WERI-Rb-1 (cell line): ENCODE data around the gene CEACAM19.
"Not testable (repeated sequence)": the region's sequence is repeated elsewhere in the genome, so short reads cannot be mapped to it uniquely, and the experiment has no call there.

Experiments
- DNase-seq: peaks from one replicate; pipeline ENCODE4 v3.0.0-alpha.2; 2020
- H3K27ac ChIP-seq: fragments of 250-450 bp; sonication (Bioruptor Pico); 2 replicates; pipeline ENCODE4 v1.5.1; 2020; ENCODE audit warnings: mild to moderate bottlenecking, moderate library complexity
- H3K27me3 ChIP-seq: fragments of 250-450 bp; sonication (Bioruptor Pico); 2 replicates; pipeline ENCODE4 v1.5.1; 2021; ENCODE audit warnings: mild to moderate bottlenecking, low read depth, moderate library complexity; ENCODE audit not compliant: insufficient read depth, severe bottlenecking
- H3K36me3 ChIP-seq: fragments of 250-450 bp; sonication (Bioruptor Pico); 2 replicates; pipeline ENCODE4 v1.5.1; 2020; ENCODE audit warnings: mild to moderate bottlenecking, moderate library complexity
- H3K4me3 ChIP-seq: 2 replicates; pipeline ENCODE4 v1.5.1; 2011; ENCODE audit warnings: low read depth, mild to moderate bottlenecking, control low read depth, low read length
- H3K9me3 ChIP-seq: fragments of 250-450 bp; sonication (Bioruptor Pico); 2 replicates; pipeline ENCODE4 v1.5.1; 2021; ENCODE audit warnings: mild to moderate bottlenecking, moderate library complexity; ENCODE audit not compliant: severe bottlenecking
- TF ChIP-seq, protein P1 (sequence below): IDR thresholded peaks from 2 replicates; pipeline ENCODE4 v1.5.1; 2011; ENCODE audit warnings: low read depth, mild to moderate bottlenecking, control low read depth, inconsistent platforms, low read length

The CEACAM19 gene

DNA sequence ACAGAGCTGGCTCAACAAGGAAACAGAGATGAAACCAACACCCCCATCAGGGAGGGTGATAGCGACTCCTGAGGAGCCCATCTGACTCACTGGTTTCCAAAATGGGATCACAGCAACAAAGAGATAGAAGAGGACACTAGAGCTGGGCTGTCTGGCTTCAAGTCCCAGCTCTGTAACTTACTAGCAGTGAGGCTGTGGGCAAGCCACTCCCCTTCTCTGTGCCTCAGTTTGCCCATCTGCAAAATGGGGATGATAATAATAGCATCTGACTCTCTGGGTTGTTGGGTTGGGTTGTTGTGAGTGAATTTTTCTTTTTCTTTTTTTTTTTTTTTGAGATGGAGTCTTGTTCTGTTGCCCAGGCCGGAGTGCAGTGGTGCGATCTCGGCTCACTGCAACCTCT lies 43.7 kb upstream of the CEACAM19 start:
- H3K27ac ChIP-seq = no peak overlapping the region
- no peaks in the 10 kb centered on the region for H3K36me3 ChIP-seq
- no peak overlapping the region for H3K4me3 ChIP-seq
- H3K27me3 ChIP-seq = no peaks in the 10 kb centered on the region
- H3K9me3 ChIP-seq = no peaks in the 10 kb centered on the region
- TF ChIP-seq, protein P1, sequence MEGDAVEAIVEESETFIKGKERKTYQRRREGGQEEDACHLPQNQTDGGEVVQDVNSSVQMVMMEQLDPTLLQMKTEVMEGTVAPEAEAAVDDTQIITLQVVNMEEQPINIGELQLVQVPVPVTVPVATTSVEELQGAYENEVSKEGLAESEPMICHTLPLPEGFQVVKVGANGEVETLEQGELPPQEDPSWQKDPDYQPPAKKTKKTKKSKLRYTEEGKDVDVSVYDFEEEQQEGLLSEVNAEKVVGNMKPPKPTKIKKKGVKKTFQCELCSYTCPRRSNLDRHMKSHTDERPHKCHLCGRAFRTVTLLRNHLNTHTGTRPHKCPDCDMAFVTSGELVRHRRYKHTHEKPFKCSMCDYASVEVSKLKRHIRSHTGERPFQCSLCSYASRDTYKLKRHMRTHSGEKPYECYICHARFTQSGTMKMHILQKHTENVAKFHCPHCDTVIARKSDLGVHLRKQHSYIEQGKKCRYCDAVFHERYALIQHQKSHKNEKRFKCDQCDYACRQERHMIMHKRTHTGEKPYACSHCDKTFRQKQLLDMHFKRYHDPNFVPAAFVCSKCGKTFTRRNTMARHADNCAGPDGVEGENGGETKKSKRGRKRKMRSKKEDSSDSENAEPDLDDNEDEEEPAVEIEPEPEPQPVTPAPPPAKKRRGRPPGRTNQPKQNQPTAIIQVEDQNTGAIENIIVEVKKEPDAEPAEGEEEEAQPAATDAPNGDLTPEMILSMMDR = no peak
- no peak for DNase-seq

DNA sequence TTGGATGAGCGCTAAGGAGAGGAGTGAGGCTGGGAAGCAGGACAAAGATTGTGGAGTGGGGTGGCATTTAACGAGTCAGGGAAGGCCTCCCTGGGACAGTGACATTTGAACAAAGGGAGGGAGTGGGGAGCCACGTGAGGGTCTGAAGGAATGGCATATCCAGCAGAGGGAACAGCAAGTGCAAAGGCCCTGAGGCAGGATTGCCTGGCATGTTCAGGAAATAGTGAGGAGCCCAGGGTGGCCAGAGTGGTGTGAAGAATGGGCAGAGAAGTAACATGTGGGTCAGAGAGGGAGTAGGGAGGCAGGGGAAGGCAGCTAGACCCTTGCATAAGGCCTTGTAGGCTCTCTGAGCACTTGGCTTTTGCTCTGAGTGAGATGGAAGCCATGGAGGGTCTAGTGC lies 42.5 kb upstream of the CEACAM19 start:
- no peak for DNase-seq
- Histone ChIP-seq H3K36me3 (no peaks in the 10 kb centered on the region), H3K27me3 (no peaks in the 10 kb centered on the region), H3K27ac (no peak overlapping the region), H3K9me3 (no peaks in the 10 kb centered on the region), H3K4me3 (no peak overlapping the region)
- TF ChIP-seq, protein P1 = no peak

DNA sequence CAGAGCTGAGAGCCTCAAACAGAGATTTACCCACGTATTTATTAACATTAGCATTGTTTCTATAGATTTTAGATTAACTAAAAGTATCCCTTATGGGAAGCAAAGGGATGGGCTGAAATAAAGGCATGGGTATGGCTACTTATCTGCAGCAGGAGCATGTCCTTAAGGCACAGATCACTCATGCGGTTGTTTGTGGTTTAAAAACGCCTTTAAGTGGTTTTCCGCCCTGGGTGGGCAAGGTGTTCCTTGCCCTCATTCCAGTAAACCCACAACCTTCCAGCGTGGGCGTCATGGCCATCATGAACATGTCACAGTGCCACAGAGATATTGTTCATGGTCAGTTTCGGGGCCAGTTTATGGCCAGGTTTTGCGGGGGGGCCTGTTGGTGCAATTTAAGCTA lies 39.7 kb upstream of the CEACAM19 start:
- not testable (repeated sequence) for H3K9me3 ChIP-seq, H3K4me3 ChIP-seq, H3K27me3 ChIP-seq, DNase-seq, H3K27ac ChIP-seq, H3K36me3 ChIP-seq

DNA sequence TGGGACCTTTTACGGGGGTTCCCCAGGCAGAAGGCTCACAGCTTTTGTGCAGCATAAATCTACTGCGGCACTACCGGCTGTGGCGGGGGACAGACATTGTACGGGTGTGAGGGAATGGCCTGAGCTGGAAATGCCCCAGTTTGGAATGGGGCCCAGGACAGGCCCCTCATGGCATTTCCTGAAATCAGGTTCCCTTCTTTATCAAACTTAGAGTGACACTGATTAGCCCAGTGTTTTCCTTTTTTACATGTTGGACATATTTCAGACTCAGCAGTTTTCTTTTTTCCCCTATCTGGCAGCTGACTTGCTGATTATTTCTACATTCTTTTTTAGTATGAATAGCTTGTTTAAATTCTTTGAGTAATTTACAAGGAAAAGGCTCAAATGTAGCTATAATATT lies 37.2 kb upstream of the CEACAM19 start:
- H3K36me3 ChIP-seq, DNase-seq, H3K27ac ChIP-seq, H3K27me3 ChIP-seq, H3K9me3 ChIP-seq, H3K4me3 ChIP-seq: not testable (repeated sequence)

DNA sequence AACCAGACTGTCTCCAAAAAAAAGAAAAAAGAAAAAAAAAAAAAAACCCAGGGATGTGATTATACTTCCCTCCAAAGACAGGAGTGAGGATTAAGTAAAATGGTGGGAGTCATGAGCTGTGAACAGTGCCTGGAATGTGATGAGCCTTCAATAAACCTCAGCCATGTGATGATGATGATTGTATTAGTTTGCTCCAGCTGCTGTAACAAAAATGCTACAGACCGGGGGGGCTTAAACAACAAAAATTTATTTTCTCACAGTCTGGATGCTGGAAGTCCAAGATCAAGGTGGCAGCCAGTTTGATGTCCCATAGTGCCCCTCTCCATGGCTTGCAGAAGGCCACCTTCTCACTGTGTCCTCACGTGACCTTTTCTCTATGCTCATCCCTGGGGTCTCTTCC lies 36.5 kb upstream of the CEACAM19 start:
- TF ChIP-seq, protein P1 = no peak
- Histone ChIP-seq H3K27ac (no peak overlapping the region), H3K36me3 (no peaks in the 10 kb centered on the region), H3K27me3 (no peaks in the 10 kb centered on the region), H3K9me3 (no peaks in the 10 kb centered on the region), H3K4me3 (no peak overlapping the region)
- no peak for DNase-seq

DNA sequence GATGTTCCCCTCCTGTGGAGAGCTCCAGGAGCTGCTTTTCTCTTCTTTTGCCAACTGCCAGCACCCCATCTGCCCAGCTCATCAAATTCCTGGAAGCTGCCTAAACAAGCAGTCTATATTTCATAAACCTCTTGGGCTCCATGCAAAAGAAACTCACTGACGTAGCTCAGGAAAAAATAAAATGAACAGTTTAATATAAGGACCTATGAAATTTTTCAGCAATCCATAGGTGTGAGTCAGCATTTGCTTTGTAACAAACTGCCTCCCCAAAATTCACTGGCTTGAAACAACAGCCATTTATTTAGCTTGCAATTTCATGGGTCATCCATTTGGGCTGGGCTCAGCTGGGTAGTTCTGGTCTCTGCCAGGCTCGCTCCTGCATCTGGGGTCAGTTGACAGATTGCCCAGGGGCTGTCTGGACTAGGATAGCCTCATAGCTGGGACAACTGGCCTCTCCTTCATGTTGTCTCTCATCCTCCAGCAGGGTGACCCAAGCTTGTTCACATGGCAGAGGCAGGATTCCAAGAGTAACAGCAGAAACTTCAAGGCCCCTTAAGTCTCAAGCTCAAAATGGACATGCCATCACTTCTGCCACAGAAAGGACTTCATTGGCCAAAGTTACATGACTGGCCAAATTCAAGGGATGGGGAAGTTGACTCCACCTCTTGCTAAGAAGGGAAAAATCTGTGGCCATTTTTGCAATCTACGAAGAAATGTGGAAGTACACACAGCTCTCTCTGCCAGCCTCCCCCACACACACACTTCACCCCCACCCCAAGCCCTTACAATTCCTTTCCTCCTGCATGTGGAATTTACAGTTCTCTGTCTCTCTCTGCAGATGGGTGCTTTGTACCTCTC lies 35.5 kb upstream of the CEACAM19 start:
- Histone ChIP-seq H3K27me3 (no peaks in the 10 kb centered on the region), H3K36me3 (no peaks in the 10 kb centered on the region), H3K4me3 (no peak overlapping the region), H3K27ac (no peak overlapping the region), H3K9me3 (no peaks in the 10 kb centered on the region)
- no peak for DNase-seq
- TF ChIP-seq, protein P1 = no peak
